ENCODE data around the gene LILRB5. TPM values are rescaled to one million over a fixed set of nuclear protein-coding genes. Genes with fewer than 3 reads are reported as not detected.
A peak's percentile ranks its signal among the peaks of the same experiment; 100 is the strongest.
"Not testable (repeated sequence)": the region's sequence is repeated elsewhere in the genome, so short reads cannot be mapped to it uniquely, and the experiment has no call there.

Gene LILRB5
- total RNA-seq, 4 donors from 2014 or later = 6.1 to 17.6 (median 9.7) TPM

DNA sequence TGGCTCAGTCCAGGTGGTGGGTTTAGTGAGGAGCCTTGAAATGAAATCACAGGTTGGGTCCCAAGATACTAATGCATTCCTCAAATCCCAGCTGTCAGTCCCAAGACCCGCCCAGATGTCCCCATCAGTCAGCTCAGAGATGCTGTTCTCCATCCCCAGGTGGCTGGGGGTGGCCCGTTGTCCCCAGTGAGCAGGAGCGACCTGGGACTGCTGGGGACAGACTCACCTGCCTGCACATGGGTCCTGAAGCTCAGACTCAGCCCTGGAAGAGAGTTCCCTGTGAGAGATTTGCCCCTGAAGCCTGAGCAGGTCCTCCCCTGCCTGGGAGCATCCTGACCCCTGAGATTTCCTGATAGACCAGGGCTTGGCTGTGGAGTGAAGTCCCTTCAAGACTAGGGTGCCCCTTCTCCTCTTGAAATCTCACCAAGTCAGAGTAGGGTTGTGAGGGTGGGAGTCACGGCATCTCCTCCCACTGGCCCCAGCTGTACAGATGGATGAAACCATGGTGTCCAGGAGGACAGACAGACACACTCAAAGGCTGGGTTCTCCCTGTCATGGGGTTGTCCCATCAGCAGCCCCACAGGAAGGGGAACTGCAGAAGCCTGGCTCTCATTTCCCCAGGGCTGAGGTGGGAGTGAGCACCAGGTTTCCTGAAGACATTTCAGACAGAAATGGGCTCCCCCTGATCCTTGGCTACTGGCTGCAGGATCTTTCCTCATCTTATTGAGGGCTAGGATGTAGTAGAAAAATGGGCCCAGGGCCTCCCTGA, 41.5 kb upstream of the LILRB5 start:
- DNase-seq = no peak

GRCh38 chr19:54297759-54298305, 40.8 kb upstream of the LILRB5 start:
- TF ChIP-seq CTCF (IDR thresholded peaks at IDR 0.05) (no peak), POLR2A (IDR thresholded peaks at IDR 0.05) (no peak)
- no peaks in the 10 kb centered on the region for H3K4me1 ChIP-seq
- no peak overlapping the region for H3K27ac ChIP-seq
- no peak for DNase-seq
- H3K4me3 ChIP-seq = no peak overlapping the region
- H3K36me3 ChIP-seq = no peaks in the 10 kb centered on the region
- H3K9me3 ChIP-seq = no peaks in the 10 kb centered on the region
- H3K27me3 ChIP-seq = no peaks in the 10 kb centered on the region

More for the DNA sequence above, 41.5 kb upstream of the LILRB5 start:
- no peak overlapping the region for H3K4me3 ChIP-seq
- H3K4me1 ChIP-seq = no peaks in the 10 kb centered on the region
- H3K27ac ChIP-seq = no peak overlapping the region
- H3K9me3 ChIP-seq = no peaks in the 10 kb centered on the region
- H3K27me3 ChIP-seq = no peaks in the 10 kb centered on the region
- no peaks in the 10 kb centered on the region for H3K36me3 ChIP-seq
- TF ChIP-seq POLR2A (IDR thresholded peaks at IDR 0.05) = no peak
- TF ChIP-seq CTCF (IDR thresholded peaks at IDR 0.05) = no peak

- no peaks in the 10 kb centered on the region for H3K9me3 ChIP-seq
- no peak for DNase-seq
- no peaks in the 10 kb centered on the region for H3K27me3 ChIP-seq
- H3K4me3 ChIP-seq = no peak overlapping the region
- TF ChIP-seq CTCF (IDR thresholded peaks at IDR 0.05) (no peak), POLR2A (IDR thresholded peaks at IDR 0.05) (no peak)
- no peak overlapping the region for H3K27ac ChIP-seq
- H3K36me3 ChIP-seq = no peaks in the 10 kb centered on the region
- no peaks in the 10 kb centered on the region for H3K4me1 ChIP-seq
Measured at GRCh38 chr19:54294539-54294938, 37.5 kb upstream of the LILRB5 start.

DNA sequence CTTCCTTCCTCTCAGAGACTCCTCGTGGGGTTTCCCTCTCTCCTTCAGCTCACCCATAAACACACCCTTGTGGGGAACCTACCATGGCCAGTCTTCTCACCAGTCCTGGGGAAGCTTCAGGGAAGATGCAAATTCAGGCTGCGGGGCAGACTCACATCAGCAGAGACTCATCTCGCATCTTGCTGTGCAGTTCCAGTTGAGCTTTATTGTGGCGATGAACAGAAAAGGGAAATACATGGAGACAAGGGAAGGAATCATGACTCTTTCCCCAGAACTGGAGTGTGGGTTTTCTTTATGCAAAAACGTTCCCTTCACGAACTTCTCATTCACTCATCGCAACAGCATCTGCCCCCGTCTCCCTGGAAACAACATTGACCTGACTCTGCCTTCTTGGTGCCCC, 32.1 kb upstream of the LILRB5 start:
- DNase-seq, H3K9me3 ChIP-seq, H3K4me3 ChIP-seq, H3K27me3 ChIP-seq, H3K4me1 ChIP-seq, H3K27ac ChIP-seq, H3K36me3 ChIP-seq: not testable (repeated sequence)

DNA sequence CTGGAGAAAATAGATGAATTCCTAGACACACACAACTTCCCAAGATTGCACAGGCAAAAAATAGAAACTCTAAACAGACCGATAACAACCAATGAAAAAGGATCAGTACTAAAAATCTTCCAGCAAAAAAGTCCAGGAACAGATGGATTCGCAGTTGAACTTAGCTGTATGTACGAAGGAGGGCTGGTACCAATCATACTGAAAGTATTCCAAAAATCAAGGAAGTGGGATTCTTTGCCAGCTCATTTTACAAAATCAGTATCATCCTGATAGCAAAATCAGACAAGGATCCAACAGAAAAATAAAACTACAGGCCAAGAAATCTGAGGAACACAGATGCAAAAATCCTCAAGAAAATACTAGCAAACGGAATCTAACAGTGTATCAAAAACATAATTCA, 30.4 kb upstream of the LILRB5 start:
- Histone ChIP-seq H3K9me3 (no peaks in the 10 kb centered on the region), H3K36me3 (no peaks in the 10 kb centered on the region), H3K27ac (no peak overlapping the region), H3K4me1 (no peaks in the 10 kb centered on the region), H3K27me3 (no peaks in the 10 kb centered on the region), H3K4me3 (no peak overlapping the region)
- TF ChIP-seq CTCF (IDR thresholded peaks at IDR 0.05) (no peak), POLR2A (IDR thresholded peaks at IDR 0.05) (no peak)
- DNase-seq = no peak

DNA sequence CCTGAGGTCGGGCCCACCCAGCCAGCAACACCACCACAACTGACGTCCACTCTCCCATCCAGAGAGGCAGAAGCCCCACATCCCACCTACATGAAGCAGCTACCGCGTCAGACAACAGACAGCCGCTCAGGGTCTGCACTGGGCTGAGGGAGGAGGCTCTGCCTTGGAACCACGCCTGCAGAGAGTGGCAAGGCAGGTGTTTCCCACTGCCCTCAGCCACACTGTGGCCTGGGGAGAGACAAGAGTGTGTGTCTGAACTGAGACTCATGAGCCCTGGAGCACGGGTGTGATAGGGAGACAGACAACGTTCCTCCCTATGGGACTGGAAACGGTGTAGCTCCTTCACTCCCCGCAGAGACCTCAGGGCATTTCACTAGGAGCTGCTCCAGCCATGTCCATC, 29.2 kb upstream of the LILRB5 start:
- H3K4me3 ChIP-seq, H3K36me3 ChIP-seq, H3K27me3 ChIP-seq, H3K9me3 ChIP-seq, DNase-seq, H3K4me1 ChIP-seq: not testable (repeated sequence)
- peak overlapping the region in 2 of 4 donors; percentile 43 to 67 for H3K27ac ChIP-seq

DNA sequence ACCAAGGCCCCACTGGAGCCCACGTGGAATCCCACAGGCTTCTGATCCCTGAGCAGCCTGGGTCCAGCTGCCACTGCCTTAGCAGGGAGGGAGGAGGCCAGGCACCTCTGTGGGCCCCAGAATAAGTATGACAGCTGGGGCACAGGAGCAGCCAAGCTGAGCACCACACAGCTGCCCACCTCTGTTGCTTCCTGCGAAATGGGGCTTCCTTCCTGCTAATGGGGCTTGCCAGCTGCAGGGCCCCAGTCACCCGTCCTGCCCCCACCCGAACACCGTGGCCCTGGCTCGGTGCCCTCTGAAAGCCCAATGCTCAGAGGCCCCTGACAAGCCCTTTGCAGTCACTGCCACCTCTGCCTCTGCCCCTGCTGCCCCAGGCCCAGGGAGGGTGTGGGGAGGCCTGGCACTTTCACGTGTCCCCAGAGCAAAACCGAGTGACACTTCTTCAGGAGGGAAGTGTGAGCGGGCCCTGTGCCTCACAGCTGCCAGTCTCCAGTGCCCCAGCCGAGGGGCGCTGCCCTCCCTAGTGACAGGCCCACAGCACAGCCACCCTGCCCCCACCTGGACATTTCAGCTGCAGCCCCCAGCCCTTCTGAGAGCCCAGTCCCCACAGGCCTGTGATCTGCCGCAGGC, 28.5 kb upstream of the LILRB5 start:
- DNase-seq = peak in 2 of 3 donors; percentile 46 to 55
- H3K4me1 ChIP-seq, H3K27me3 ChIP-seq, H3K9me3 ChIP-seq, H3K4me3 ChIP-seq, H3K36me3 ChIP-seq: not testable (repeated sequence)
- H3K27ac ChIP-seq = peak overlapping the region in 2 of 4 donors; percentile 43 to 67
